ENCODE measurements around the gene KCNA2.

Gene KCNA2

GRCh38 chr1:110563089-110563488 lies 43.1 kb downstream of the KCNA2 start:
- DNase-seq, result no peak

- no peak for DNase-seq
These were observed 44.6 kb downstream of the KCNA2 start for GRCh38 chr1:110561596-110561995.

- no peak for DNase-seq
These were observed 47.0 kb downstream of the KCNA2 start for GRCh38 chr1:110559157-110559556.

- no peak for DNase-seq
These were observed 48.7 kb downstream of the KCNA2 start for GRCh38 chr1:110557481-110557880.

GRCh38 chr1:110556471-110556807 lies 49.7 kb downstream of the KCNA2 start:
- DNase-seq, result no peak

GRCh38 chr1:110555807-110556470 lies 50.2 kb downstream of the KCNA2 start:
- no peak for DNase-seq

- no peak for DNase-seq
These were observed 51.0 kb downstream of the KCNA2 start for GRCh38 chr1:110554871-110555801.

- DNase-seq, result no peak
These were observed 54.8 kb downstream of the KCNA2 start for GRCh38 chr1:110551278-110551809.

- DNase-seq, result no peak
These were observed 56.3 kb downstream of the KCNA2 start for GRCh38 chr1:110549831-110550230.

GRCh38 chr1:110548381-110548780 lies 57.8 kb downstream of the KCNA2 start:
- no peak for DNase-seq

- DNase-seq, result no peak
These were observed 59.1 kb downstream of the KCNA2 start for GRCh38 chr1:110547017-110547416.

- DNase-seq, result no peak
These were observed 60.7 kb downstream of the KCNA2 start for GRCh38 chr1:110545492-110545891.

- DNase-seq, result no peak
These were observed 61.4 kb downstream of the KCNA2 start for GRCh38 chr1:110544753-110545152.

All from MV-4-11 (cell line).